ENCODE results near the gene TRPM7.

The TRPM7 gene

DNA sequence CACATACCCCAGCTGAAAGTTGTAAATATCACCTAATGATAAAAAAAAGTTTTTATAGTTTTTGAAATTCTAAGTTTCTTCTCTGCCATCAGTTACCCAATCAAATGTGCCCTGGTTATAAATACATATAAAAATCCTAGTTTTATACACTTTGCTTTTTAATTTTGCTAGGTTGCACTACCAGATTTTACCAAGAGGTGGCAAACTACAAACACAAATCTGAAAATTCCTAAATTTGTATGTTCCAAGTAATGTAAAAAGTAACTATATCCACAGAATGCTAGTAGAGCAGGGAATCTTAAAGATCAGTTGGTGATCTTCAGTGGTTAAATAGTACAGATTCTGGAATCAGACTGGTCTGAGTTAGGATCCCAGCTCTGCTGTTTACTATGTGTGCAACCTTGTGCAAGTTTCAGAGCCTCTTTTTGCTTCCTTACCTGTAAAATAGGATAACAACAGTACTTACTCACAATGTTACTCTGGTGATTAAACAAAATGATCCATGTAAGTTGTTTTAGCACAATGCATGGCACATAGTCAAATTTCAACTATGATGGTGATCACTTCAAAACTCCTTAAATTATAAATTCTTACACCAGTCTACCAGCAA is 11.0 kb downstream of the TRPM7 start:
- H3K27me3 ChIP-seq (ENCODE audit: control insufficient read depth, low read length) = no peaks in the 10 kb centered on the region
- no peaks in the 10 kb centered on the region for H3K9me2 ChIP-seq (replicated peaks; ENCODE audit: control insufficient read depth, low read length)
- H3K27ac ChIP-seq (ENCODE audit: low read depth, low read length) = no peak overlapping the region
- H3K36me3 ChIP-seq (ENCODE audit: control insufficient read depth, low read length) = peaks cover 54% of the 10 kb centered on the region
- TF ChIP-seq, protein P1, sequence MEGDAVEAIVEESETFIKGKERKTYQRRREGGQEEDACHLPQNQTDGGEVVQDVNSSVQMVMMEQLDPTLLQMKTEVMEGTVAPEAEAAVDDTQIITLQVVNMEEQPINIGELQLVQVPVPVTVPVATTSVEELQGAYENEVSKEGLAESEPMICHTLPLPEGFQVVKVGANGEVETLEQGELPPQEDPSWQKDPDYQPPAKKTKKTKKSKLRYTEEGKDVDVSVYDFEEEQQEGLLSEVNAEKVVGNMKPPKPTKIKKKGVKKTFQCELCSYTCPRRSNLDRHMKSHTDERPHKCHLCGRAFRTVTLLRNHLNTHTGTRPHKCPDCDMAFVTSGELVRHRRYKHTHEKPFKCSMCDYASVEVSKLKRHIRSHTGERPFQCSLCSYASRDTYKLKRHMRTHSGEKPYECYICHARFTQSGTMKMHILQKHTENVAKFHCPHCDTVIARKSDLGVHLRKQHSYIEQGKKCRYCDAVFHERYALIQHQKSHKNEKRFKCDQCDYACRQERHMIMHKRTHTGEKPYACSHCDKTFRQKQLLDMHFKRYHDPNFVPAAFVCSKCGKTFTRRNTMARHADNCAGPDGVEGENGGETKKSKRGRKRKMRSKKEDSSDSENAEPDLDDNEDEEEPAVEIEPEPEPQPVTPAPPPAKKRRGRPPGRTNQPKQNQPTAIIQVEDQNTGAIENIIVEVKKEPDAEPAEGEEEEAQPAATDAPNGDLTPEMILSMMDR (IDR thresholded peaks at IDR 0.05; ENCODE audit: low read depth, low read length, poor library complexity, severe bottlenecking) = peak; percentile 79
- TF ChIP-seq EZH2phosphoT487 (IDR thresholded peaks at IDR 0.05; ENCODE audit: borderline replicate concordance, low read length) = no peak
- peaks cover 16% of the 10 kb centered on the region for H4K20me1 ChIP-seq (ENCODE audit: control insufficient read depth, insufficient read depth, low read depth, low read length)
- H3K4me1 ChIP-seq (ENCODE audit: control insufficient read depth, low read length) = peaks cover 24% of the 10 kb centered on the region
- peak overlapping the region; percentile 22; the same call in 1 of the 2 replicates for H3K4me2 ChIP-seq (ENCODE audit: low read length)
- H3K79me2 ChIP-seq (ENCODE audit: control insufficient read depth, low read length) = peaks cover 98% of the 10 kb centered on the region
- no peaks in the 10 kb centered on the region for H3K9me3 ChIP-seq (ENCODE audit: control insufficient read depth, insufficient read depth, low read length)
- no peak overlapping the region for H3K4me3 ChIP-seq (ENCODE audit: low read length)
- H3F3A ChIP-seq (ENCODE audit: control insufficient read depth, insufficient read depth) = peaks cover 2% of the 10 kb centered on the region; the same call in 1 of the 2 replicates

DNA sequence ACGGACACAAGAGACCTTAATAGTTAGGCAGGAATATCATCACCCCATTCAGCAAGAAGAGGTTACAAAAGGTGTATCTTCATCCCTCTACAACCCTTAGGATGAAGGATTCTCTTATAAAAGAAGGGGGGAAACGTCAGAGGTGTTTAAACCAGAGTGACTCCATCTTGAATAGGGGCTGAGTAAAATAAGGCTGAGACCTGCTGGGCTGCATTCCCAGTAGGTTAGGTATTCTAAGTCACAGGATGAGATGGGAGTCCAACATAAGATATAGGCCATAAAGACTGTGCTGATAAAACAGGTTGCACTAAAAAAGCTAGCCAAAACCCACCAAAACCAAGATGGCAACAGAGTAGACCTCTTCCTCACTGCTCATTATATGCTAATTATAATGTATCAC is 16.5 kb downstream of the TRPM7 start:
- peaks cover 74% of the 10 kb centered on the region for H3K36me3 ChIP-seq (ENCODE audit: control insufficient read depth, low read length)
- peaks cover 15% of the 10 kb centered on the region for H4K20me1 ChIP-seq (ENCODE audit: control insufficient read depth, insufficient read depth, low read depth, low read length)
- H3K4me2 ChIP-seq (ENCODE audit: low read length) = no peak overlapping the region
- H3F3A ChIP-seq (ENCODE audit: control insufficient read depth, insufficient read depth) = no peaks in the 10 kb centered on the region; the same call in none of the 2 replicates
- H3K79me2 ChIP-seq (ENCODE audit: control insufficient read depth, low read length) = peaks cover 98% of the 10 kb centered on the region
- H3K27ac ChIP-seq (ENCODE audit: low read depth, low read length) = no peak overlapping the region
- peaks cover 8% of the 10 kb centered on the region for H3K4me1 ChIP-seq (ENCODE audit: control insufficient read depth, low read length)
- H3K9me3 ChIP-seq (ENCODE audit: control insufficient read depth, insufficient read depth, low read length) = no peaks in the 10 kb centered on the region
- no peaks in the 10 kb centered on the region for H3K9me2 ChIP-seq (replicated peaks; ENCODE audit: control insufficient read depth, low read length)
- no peak for TF ChIP-seq EZH2phosphoT487 (IDR thresholded peaks at IDR 0.05; ENCODE audit: borderline replicate concordance, low read length)
- TF ChIP-seq, protein P1 (IDR thresholded peaks at IDR 0.05; ENCODE audit: low read depth, low read length, poor library complexity, severe bottlenecking) = no peak
- no peaks in the 10 kb centered on the region for H3K27me3 ChIP-seq (ENCODE audit: control insufficient read depth, low read length)
- no peak overlapping the region for H3K4me3 ChIP-seq (ENCODE audit: low read length)

DNA sequence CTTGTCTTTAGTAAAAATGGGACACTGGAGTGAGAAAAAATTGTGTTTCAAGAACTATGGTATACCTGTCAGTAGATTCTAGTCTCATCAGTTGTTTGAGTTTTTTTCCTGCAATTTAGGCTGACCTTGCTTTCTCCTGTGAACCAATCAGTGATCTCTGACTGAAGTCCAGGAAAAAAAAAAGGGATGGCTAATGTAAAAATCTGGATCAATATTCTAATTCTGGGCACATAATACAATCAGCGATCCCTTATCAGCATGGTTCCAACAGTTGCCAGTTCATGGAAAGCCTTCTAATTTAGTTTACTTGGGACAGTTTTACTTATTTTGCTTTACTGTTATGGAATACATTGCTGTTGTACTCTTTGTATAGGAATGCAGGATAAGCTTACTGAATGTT is 17.0 kb downstream of the TRPM7 start:
- Histone ChIP-seq H3K4me2 (ENCODE audit: low read length) (no peak overlapping the region), H3K4me1 (ENCODE audit: control insufficient read depth, low read length) (peaks cover 3% of the 10 kb centered on the region), H4K20me1 (ENCODE audit: control insufficient read depth, insufficient read depth, low read depth, low read length) (peaks cover 10% of the 10 kb centered on the region; the same call in 1 of the 2 replicates), H3K27me3 (ENCODE audit: control insufficient read depth, low read length) (no peaks in the 10 kb centered on the region), H3K27ac (ENCODE audit: low read depth, low read length) (no peak overlapping the region), H3K79me2 (ENCODE audit: control insufficient read depth, low read length) (peaks cover 98% of the 10 kb centered on the region), H3K9me3 (ENCODE audit: control insufficient read depth, insufficient read depth, low read length) (no peaks in the 10 kb centered on the region), H3K9me2 (replicated peaks; ENCODE audit: control insufficient read depth, low read length) (no peaks in the 10 kb centered on the region), H3F3A (ENCODE audit: control insufficient read depth, insufficient read depth) (no peaks in the 10 kb centered on the region; the same call in 1 of the 2 replicates), H3K4me3 (ENCODE audit: low read length) (no peak overlapping the region), H3K36me3 (ENCODE audit: control insufficient read depth, low read length) (peaks cover 73% of the 10 kb centered on the region)
- no peak for TF ChIP-seq EZH2phosphoT487 (IDR thresholded peaks at IDR 0.05; ENCODE audit: borderline replicate concordance, low read length)
- TF ChIP-seq, protein P1 (IDR thresholded peaks at IDR 0.05; ENCODE audit: low read depth, low read length, poor library complexity, severe bottlenecking) = no peak
